CD4-positive, alpha-beta memory T cell (primary cell): ENCODE results near the gene LILRA5. TPM values are rescaled to one million over a fixed set of nuclear protein-coding genes. Genes with fewer than 3 reads are reported as not detected.

Experiments used
- CTCF ChIA-PET: fragments of 350-600 bp; sonication (Branson Sonifier 250); formaldehyde crosslinking; loops from one replicate; lab custom pipeline; 2021; ENCODE audit warnings: inconsistent platforms; ENCODE audit not compliant: partially characterized antibody; lab: Charles Lee
- POLR2A ChIA-PET: fragments of 350-600 bp; sonication (Branson Sonifier 250); formaldehyde crosslinking; loops from one replicate; lab custom pipeline; 2021; ENCODE audit not compliant: partially characterized antibody; lab: Charles Lee
- DNase-seq, 5 donors: peaks; one replicate each; pipeline versions ENCODE4 v3.0.0 to v3.0.0-alpha.2; 2020 to 2022; ENCODE audit warnings: mixed read lengths in 1 of 5
- H3K27ac ChIP-seq: one replicate; pipeline ENCODE4 v1.7.0; 2013; ENCODE audit warnings: low read depth, low read length
- H3K27me3 ChIP-seq: 2 replicates; pipeline ENCODE4 v1.7.0; 2013; ENCODE audit warnings: mild to moderate bottlenecking, low read length, moderate library complexity; ENCODE audit not compliant: insufficient read depth
- H3K36me3 ChIP-seq: 2 replicates; pipeline ENCODE4 v1.7.0; 2013; ENCODE audit warnings: mild to moderate bottlenecking, low read length, moderate library complexity; ENCODE audit not compliant: insufficient read depth
- H3K4me1 ChIP-seq: 2 replicates; pipeline ENCODE4 v1.7.0; 2013; ENCODE audit warnings: mild to moderate bottlenecking, low read length, moderate library complexity; ENCODE audit not compliant: insufficient read depth
- H3K4me3 ChIP-seq, 2 donors: one replicate each; pipeline ENCODE4 v1.7.0; 2013; ENCODE audit warnings: low read length in 2 of 2, mild to moderate bottlenecking in 1 of 2
- H3K9me3 ChIP-seq, 2 donors: one replicate each; pipeline ENCODE4 v1.7.0; 2013; ENCODE audit warnings: low read length in 2 of 2, control low read depth in 1 of 2; ENCODE audit not compliant: control insufficient read depth in 1 of 2
- H3K27ac Mint-ChIP-seq, 7 donors: one replicate each; pipeline ENCODE4 v1.8.0; 2020 to 2021; ENCODE audit warnings: mixed read lengths in 7 of 7, mild to moderate bottlenecking in 6 of 7, inconsistent platforms in 3 of 7, moderate library complexity in 3 of 7
- H3K27me3 Mint-ChIP-seq, 2 donors: one replicate each; pipeline ENCODE4 v1.8.0; 2020 to 2021; ENCODE audit warnings: mixed read lengths in 2 of 2
- H3K36me3 Mint-ChIP-seq, 2 donors: one replicate each; pipeline ENCODE4 v1.8.0; 2020 to 2021; ENCODE audit warnings: mixed read lengths in 2 of 2, inconsistent platforms in 1 of 2, mild to moderate bottlenecking in 1 of 2
- H3K4me1 Mint-ChIP-seq, 4 donors: one replicate each; pipeline ENCODE4 v1.8.0; 2020 to 2021; ENCODE audit warnings: mixed read lengths in 4 of 4, mild to moderate bottlenecking in 1 of 4
- H3K4me3 Mint-ChIP-seq, 8 donors: one replicate each; pipeline ENCODE4 v1.8.0; 2020 to 2021; ENCODE audit warnings: mixed read lengths in 8 of 8, mild to moderate bottlenecking in 7 of 8, moderate library complexity in 6 of 8, inconsistent platforms in 3 of 8
- H3K9me3 Mint-ChIP-seq, 8 donors: one replicate each; pipeline ENCODE4 v1.8.0; 2020 to 2021; ENCODE audit warnings: mixed read lengths in 8 of 8, mild to moderate bottlenecking in 5 of 8, inconsistent platforms in 3 of 8, moderate library complexity in 1 of 8
- intact Hi-C: fragments of 100-400 bp; cut with micrococcal nuclease; formaldehyde crosslinking; loops from one replicate; pipeline ENCODE4 v1.15.1; 2023
- polyA plus RNA-seq, 2 donors: library from polyadenylated mRNA; unstranded; fragments of 300-500 nt; fragmentation: Illumina TruSeq; gene quantifications; one replicate each; pipeline ENCODE4 v1.2.3, GENCODE V29; 2021
- total RNA-seq, 2 experiments: library from RNA; stranded (reverse); gene quantifications; one replicate each; pipeline ENCODE4 v1.2.3, GENCODE V29; 2021

Gene LILRA5
- total and polyA plus RNA-seq, 4 experiments from 2014 or later, result 0.36 to 0.38 TPM; not detected in 2

DNA sequence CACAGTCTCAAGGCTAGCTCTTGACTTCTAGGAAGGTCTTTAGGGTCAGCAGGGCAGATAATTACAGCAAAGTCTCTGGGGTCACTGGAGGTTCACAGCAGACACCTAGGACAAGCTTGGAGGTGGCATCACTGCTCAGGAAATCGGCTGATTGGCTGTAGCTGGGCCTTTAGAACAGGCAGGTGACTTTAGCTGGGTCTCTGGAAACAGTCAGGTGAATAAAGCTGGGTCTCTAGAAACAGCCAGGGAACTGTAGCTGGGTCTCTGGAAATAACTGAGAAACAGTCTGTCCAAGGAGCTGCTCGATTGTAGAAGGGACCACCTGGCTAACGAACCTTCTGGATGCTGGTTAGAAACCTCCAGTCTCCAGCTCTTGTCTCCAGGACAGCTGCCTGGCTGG, 41.8 kb upstream of the LILRA5 start:
- peaks cover 4 to 18% of the 10 kb centered on the region in 2 donors for H3K36me3 Mint-ChIP-seq
- POLR2A ChIA-PET, result interaction anchor here (3.2 kb wide), 1 partner anchor 34 kb away, joined by 15 read pairs; no protein-coding TSS in a partner anchor
- H3K27ac ChIP-seq, result no peak overlapping the region

DNA sequence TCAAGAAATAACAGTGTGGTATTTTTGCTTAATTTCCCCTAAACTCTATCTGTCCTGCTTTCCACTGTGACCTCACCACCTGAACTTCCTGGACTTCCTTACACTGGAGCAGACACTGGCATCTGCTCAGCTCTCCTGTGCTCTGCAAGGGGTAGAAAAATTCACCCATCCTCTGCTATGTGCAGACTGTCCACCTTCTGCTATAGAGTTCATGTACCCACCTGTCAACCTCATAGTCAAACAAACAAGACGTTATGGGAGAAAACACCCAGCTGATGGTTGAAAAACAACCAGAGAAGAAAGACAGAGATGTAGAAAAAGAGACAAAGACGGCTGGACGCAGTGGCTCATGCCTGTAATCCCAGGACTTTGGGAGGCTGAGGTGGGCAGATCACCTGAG, 39.6 kb upstream of the LILRA5 start:
- no peak overlapping the region for H3K4me3 ChIP-seq
- no peak overlapping the region for H3K27ac ChIP-seq
- peaks cover 1 to 9% (median 5%) of the 10 kb centered on the region in 4 donors for H3K4me1 Mint-ChIP-seq

More for the DNA sequence above, 41.8 kb upstream of the LILRA5 start:
- no peak for DNase-seq
- no peaks in the 10 kb centered on the region for H3K4me1 ChIP-seq
- no peaks in the 10 kb centered on the region for H3K9me3 ChIP-seq
- no peak overlapping the region for H3K4me3 Mint-ChIP-seq
- H3K4me3 ChIP-seq, result no peak overlapping the region
- peaks cover 1 to 15% (median 6%) of the 10 kb centered on the region in 4 donors for H3K4me1 Mint-ChIP-seq
- no peaks in the 10 kb centered on the region for H3K9me3 Mint-ChIP-seq
- H3K27me3 ChIP-seq, result no peaks in the 10 kb centered on the region
- no peaks in the 10 kb centered on the region for H3K27me3 Mint-ChIP-seq
- intact Hi-C loops, result loop anchor here (1.0 kb wide), 1 partner anchor 29 kb away; no protein-coding TSS in a partner anchor
- CTCF ChIA-PET, result interaction anchor here (1.0 to 5.9 kb wide), 6 partner anchors 17 to 94 kb away, joined by 3 to 90 read pairs (median 8); no protein-coding TSS in a partner anchor
- no peak overlapping the region for H3K27ac Mint-ChIP-seq
- H3K36me3 ChIP-seq, result peaks cover 18% of the 10 kb centered on the region

DNA sequence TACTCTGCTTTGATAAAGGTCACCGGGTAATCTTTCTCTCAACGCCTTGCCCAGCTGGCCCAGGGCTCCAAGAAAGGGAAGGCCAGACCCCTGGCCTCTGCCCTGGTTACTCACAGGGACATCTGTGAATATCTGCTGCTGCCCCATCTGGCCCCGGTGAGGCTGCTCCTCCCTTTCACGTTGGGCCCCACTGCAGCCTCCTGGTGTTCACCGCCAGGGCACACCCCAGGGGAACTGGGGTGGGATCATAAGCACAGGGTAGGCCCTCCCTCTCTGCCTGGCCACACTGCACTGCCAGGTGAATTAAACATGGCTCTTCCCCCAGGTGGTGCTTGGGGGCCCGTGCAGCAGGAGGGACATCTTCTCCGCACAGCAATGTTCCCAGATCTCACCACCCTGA, 39.1 kb upstream of the LILRA5 start:
- intact Hi-C loops, result no loop called here
- POLR2A ChIA-PET, result no interaction called here
- Mint-ChIP-seq H3K4me3 (no peak overlapping the region), H3K27me3 (peaks cover 3 to 5% of the 10 kb centered on the region in 2 donors), H3K9me3 (no peaks in the 10 kb centered on the region), H3K4me1 (peaks cover 1 to 9% (median 5%) of the 10 kb centered on the region in 4 donors), H3K27ac (peak overlapping the region in 1 of 7 donors; percentile 29), H3K36me3 (peaks cover 4 to 11% of the 10 kb centered on the region in 2 donors)
- H3K4me1 ChIP-seq, result no peaks in the 10 kb centered on the region
- H3K36me3 ChIP-seq, result peaks cover 15% of the 10 kb centered on the region
- no peaks in the 10 kb centered on the region for H3K27me3 ChIP-seq
- no peak overlapping the region for H3K27ac ChIP-seq
- no peak for DNase-seq
- no peak overlapping the region for H3K4me3 ChIP-seq
- H3K9me3 ChIP-seq, result no peaks in the 10 kb centered on the region
- CTCF ChIA-PET, result interaction anchor here (1.8 to 5.9 kb wide), 2 partner anchors 37 to 42 kb away, joined by 4 to 90 read pairs; no protein-coding TSS in a partner anchor

More for the DNA sequence above, 39.6 kb upstream of the LILRA5 start:
- Histone ChIP-seq H3K27me3 (no peaks in the 10 kb centered on the region), H3K9me3 (no peaks in the 10 kb centered on the region), H3K36me3 (peaks cover 18% of the 10 kb centered on the region), H3K4me1 (no peaks in the 10 kb centered on the region)
- intact Hi-C loops, result no loop called here
- no peak for DNase-seq
- ChIA-PET POLR2A (interaction anchor here (1.7 kb wide), 1 partner anchor 36 kb away, joined by 6 read pairs; no protein-coding TSS in a partner anchor), CTCF (interaction anchor here (1.6 to 5.9 kb wide), 3 partner anchors 29 to 42 kb away, joined by 4 to 90 read pairs (median 5); no protein-coding TSS in a partner anchor)
- Mint-ChIP-seq H3K27ac (peak overlapping the region in 1 of 7 donors; percentile 19), H3K27me3 (peaks cover 2 to 3% of the 10 kb centered on the region in 2 donors), H3K9me3 (no peaks in the 10 kb centered on the region), H3K4me3 (no peak overlapping the region), H3K36me3 (peaks cover 4 to 16% of the 10 kb centered on the region in 2 donors)

- Histone ChIP-seq H3K36me3 (peaks cover 10% of the 10 kb centered on the region), H3K4me3 (no peak overlapping the region), H3K27me3 (no peaks in the 10 kb centered on the region), H3K9me3 (no peaks in the 10 kb centered on the region), H3K4me1 (no peaks in the 10 kb centered on the region), H3K27ac (no peak overlapping the region)
- Mint-ChIP-seq H3K4me3 (no peak overlapping the region), H3K4me1 (peaks cover 1 to 9% (median 5%) of the 10 kb centered on the region in 4 donors), H3K27me3 (peaks cover 7 to 9% of the 10 kb centered on the region in 2 donors), H3K36me3 (peaks cover 4 to 7% of the 10 kb centered on the region in 2 donors), H3K9me3 (no peaks in the 10 kb centered on the region), H3K27ac (peak overlapping the region in 3 of 7 donors; percentile 3 to 88 (median 64))
- no peak for DNase-seq
- ChIA-PET CTCF (interaction anchor here (0.8 to 1.4 kb wide), 2 partner anchors 38 to 39 kb away, joined by 3 read pairs; no protein-coding TSS in a partner anchor), POLR2A (no interaction called here)
- intact Hi-C loops, result no loop called here
Observed at GRCh38 chr19:54351474-54351873, 38.5 kb upstream of the LILRA5 start.

GRCh38 chr19:54345938-54346386, 33.0 kb upstream of the LILRA5 start:
- Histone ChIP-seq H3K4me3 (no peak overlapping the region), H3K9me3 (no peaks in the 10 kb centered on the region), H3K27ac (no peak overlapping the region), H3K4me1 (no peaks in the 10 kb centered on the region), H3K36me3 (no peaks in the 10 kb centered on the region), H3K27me3 (no peaks in the 10 kb centered on the region)
- peaks cover 0 to 2% (median 0%) of the 10 kb centered on the region in 8 donors for H3K9me3 Mint-ChIP-seq
- H3K27ac Mint-ChIP-seq, result no peak overlapping the region
- H3K36me3 Mint-ChIP-seq, result no peaks in the 10 kb centered on the region
- POLR2A ChIA-PET, result no interaction called here
- no peak for DNase-seq
- H3K4me3 Mint-ChIP-seq, result no peak overlapping the region
- CTCF ChIA-PET, result interaction anchor here (1.5 kb wide), 2 partner anchors 19 to 45 kb away, joined by 4 to 5 read pairs; no protein-coding TSS in a partner anchor
- no peaks in the 10 kb centered on the region for H3K4me1 Mint-ChIP-seq
- intact Hi-C loops, result no loop called here
- peaks cover 14 to 16% of the 10 kb centered on the region in 2 donors for H3K27me3 Mint-ChIP-seq

- Histone ChIP-seq H3K9me3 (no peaks in the 10 kb centered on the region), H3K36me3 (no peaks in the 10 kb centered on the region), H3K4me1 (no peaks in the 10 kb centered on the region), H3K4me3 (no peak overlapping the region), H3K27ac (no peak overlapping the region), H3K27me3 (no peaks in the 10 kb centered on the region)
- POLR2A ChIA-PET, result no interaction called here
- H3K4me1 Mint-ChIP-seq, result no peaks in the 10 kb centered on the region
- peaks cover 0 to 2% (median 0%) of the 10 kb centered on the region in 8 donors for H3K9me3 Mint-ChIP-seq
- H3K27ac Mint-ChIP-seq, result no peak overlapping the region
- CTCF ChIA-PET, result interaction anchor here (1.8 kb wide), 1 partner anchor 45 kb away, joined by 4 read pairs; no protein-coding TSS in a partner anchor
- H3K27me3 Mint-ChIP-seq, result peaks cover 11 to 18% of the 10 kb centered on the region in 2 donors
- no peaks in the 10 kb centered on the region for H3K36me3 Mint-ChIP-seq
- DNase-seq, result no peak
- H3K4me3 Mint-ChIP-seq, result no peak overlapping the region
- intact Hi-C loops, result no loop called here
Observed at GRCh38 chr19:54343868-54344267, 30.9 kb upstream of the LILRA5 start.

DNA sequence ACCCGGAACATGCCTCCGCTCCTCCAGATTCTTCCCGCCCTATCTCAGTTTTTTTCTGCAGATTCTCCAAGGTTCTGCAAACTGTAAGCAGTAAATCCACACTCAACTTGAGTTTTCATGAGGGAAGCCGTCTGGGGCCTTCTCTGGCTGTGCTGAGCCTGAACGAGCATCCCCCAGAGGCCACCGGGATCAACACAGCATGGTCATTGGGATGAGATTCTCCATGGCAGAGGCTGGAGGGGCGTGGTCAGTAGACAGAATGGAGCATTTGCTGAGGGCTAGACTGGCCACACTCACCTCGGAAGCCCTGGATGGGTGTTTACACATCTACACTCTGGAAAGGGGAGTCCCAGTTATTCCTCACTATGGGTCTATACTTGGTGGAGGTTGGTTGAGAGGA, 28.3 kb upstream of the LILRA5 start:
- H3K9me3 Mint-ChIP-seq, result peaks cover 0 to 2% (median 0%) of the 10 kb centered on the region in 8 donors

More for the DNA sequence above, 28.3 kb upstream of the LILRA5 start:
- no peak overlapping the region for H3K4me3 Mint-ChIP-seq
- peaks cover 7 to 11% of the 10 kb centered on the region in 2 donors for H3K27me3 Mint-ChIP-seq
- DNase-seq, result no peak
- no peak overlapping the region for H3K27ac ChIP-seq
- no peaks in the 10 kb centered on the region for H3K4me1 Mint-ChIP-seq
- peak overlapping the region in 1 of 7 donors; percentile 27 for H3K27ac Mint-ChIP-seq
- ChIA-PET POLR2A (no interaction called here), CTCF (interaction anchor here (1.3 kb wide), 1 partner anchor 48 kb away, joined by 4 read pairs; no protein-coding TSS in a partner anchor)
- intact Hi-C loops, result no loop called here
- H3K36me3 ChIP-seq, result no peaks in the 10 kb centered on the region
- H3K27me3 ChIP-seq, result no peaks in the 10 kb centered on the region
- no peaks in the 10 kb centered on the region for H3K36me3 Mint-ChIP-seq
- H3K4me1 ChIP-seq, result no peaks in the 10 kb centered on the region
- H3K4me3 ChIP-seq, result no peak overlapping the region
- H3K9me3 ChIP-seq, result no peaks in the 10 kb centered on the region
